ENCODE data around the gene GOLPH3.

GOLPH3 gene

GRCh38 chr5:32163053-32163452, 11.1 kb downstream of the GOLPH3 start:
- Mint-ChIP-seq H3K27ac (no peak overlapping the region), H3K9me3 (peaks cover 18% of the 10 kb centered on the region), H3K36me3 (ENCODE audit: low read depth) (peaks cover 64% of the 10 kb centered on the region), H3K4me3 (no peak overlapping the region), H3K27me3 (ENCODE audit: low read depth, poor library complexity) (peaks cover 5% of the 10 kb centered on the region), H3K4me1 (no peaks in the 10 kb centered on the region)
- TF ChIP-seq CTCF (IDR thresholded peaks at IDR 0.05): no peak
- DNase-seq: no peak

GRCh38 chr5:32160228-32160627, 13.9 kb downstream of the GOLPH3 start:
- no peak for DNase-seq
- Mint-ChIP-seq H3K27ac (no peak overlapping the region), H3K4me3 (no peak overlapping the region), H3K27me3 (ENCODE audit: low read depth, poor library complexity) (no peaks in the 10 kb centered on the region), H3K9me3 (peaks cover 18% of the 10 kb centered on the region), H3K36me3 (ENCODE audit: low read depth) (peaks cover 39% of the 10 kb centered on the region), H3K4me1 (no peaks in the 10 kb centered on the region)
- no peak for TF ChIP-seq CTCF (IDR thresholded peaks at IDR 0.05)

- no peak overlapping the region for H3K4me3 Mint-ChIP-seq
- peaks cover 38% of the 10 kb centered on the region for H3K36me3 Mint-ChIP-seq (ENCODE audit: low read depth)
- no peaks in the 10 kb centered on the region for H3K4me1 Mint-ChIP-seq
- H3K9me3 Mint-ChIP-seq: peaks cover 17% of the 10 kb centered on the region
- DNase-seq: no peak
- no peak overlapping the region for H3K27ac Mint-ChIP-seq
- H3K27me3 Mint-ChIP-seq (ENCODE audit: low read depth, poor library complexity): no peaks in the 10 kb centered on the region
- no peak for TF ChIP-seq CTCF (IDR thresholded peaks at IDR 0.05)
These were observed 14.6 kb downstream of the GOLPH3 start for GRCh38 chr5:32159328-32160072.

GRCh38 chr5:32158679-32158975, 15.5 kb downstream of the GOLPH3 start:
- H3K4me3 Mint-ChIP-seq: no peak overlapping the region
- no peak overlapping the region for H3K27ac Mint-ChIP-seq

GRCh38 chr5:32157078-32157477, 17.0 kb downstream of the GOLPH3 start:
- H3K27me3 Mint-ChIP-seq (ENCODE audit: low read depth, poor library complexity): no peaks in the 10 kb centered on the region
- peaks cover 39% of the 10 kb centered on the region for H3K36me3 Mint-ChIP-seq (ENCODE audit: low read depth)
- no peak for TF ChIP-seq CTCF (IDR thresholded peaks at IDR 0.05)
- H3K27ac Mint-ChIP-seq: no peak overlapping the region
- H3K4me1 Mint-ChIP-seq: no peaks in the 10 kb centered on the region
- no peak overlapping the region for H3K4me3 Mint-ChIP-seq
- peaks cover 17% of the 10 kb centered on the region for H3K9me3 Mint-ChIP-seq
- DNase-seq: no peak

More at GRCh38 chr5:32158679-32158975, 15.5 kb downstream of the GOLPH3 start:
- no peaks in the 10 kb centered on the region for H3K4me1 Mint-ChIP-seq
- peaks cover 13% of the 10 kb centered on the region for H3K9me3 Mint-ChIP-seq
- no peak for DNase-seq
- TF ChIP-seq CTCF (IDR thresholded peaks at IDR 0.05): no peak
- peaks cover 37% of the 10 kb centered on the region for H3K36me3 Mint-ChIP-seq (ENCODE audit: low read depth)
- H3K27me3 Mint-ChIP-seq (ENCODE audit: low read depth, poor library complexity): no peaks in the 10 kb centered on the region

- Mint-ChIP-seq H3K36me3 (ENCODE audit: low read depth) (peaks cover 42% of the 10 kb centered on the region), H3K4me1 (no peaks in the 10 kb centered on the region), H3K4me3 (no peak overlapping the region), H3K27me3 (ENCODE audit: low read depth, poor library complexity) (no peaks in the 10 kb centered on the region), H3K9me3 (peaks cover 20% of the 10 kb centered on the region), H3K27ac (no peak overlapping the region)
- DNase-seq: no peak
- no peak for TF ChIP-seq CTCF (IDR thresholded peaks at IDR 0.05)
These were observed 17.5 kb downstream of the GOLPH3 start for GRCh38 chr5:32156635-32157034.
